ENCODE measurements around the gene DAGLB. TPM values are rescaled to one million over a fixed set of nuclear protein-coding genes. Genes with fewer than 3 reads are reported as not detected.

The DAGLB gene
- total and polyA plus RNA-seq, 2 of the 8 experiments (the other 6 are each of a cell fraction or from before 2014, with no cell fraction given) = 27.0 to 39.6 TPM

DNA sequence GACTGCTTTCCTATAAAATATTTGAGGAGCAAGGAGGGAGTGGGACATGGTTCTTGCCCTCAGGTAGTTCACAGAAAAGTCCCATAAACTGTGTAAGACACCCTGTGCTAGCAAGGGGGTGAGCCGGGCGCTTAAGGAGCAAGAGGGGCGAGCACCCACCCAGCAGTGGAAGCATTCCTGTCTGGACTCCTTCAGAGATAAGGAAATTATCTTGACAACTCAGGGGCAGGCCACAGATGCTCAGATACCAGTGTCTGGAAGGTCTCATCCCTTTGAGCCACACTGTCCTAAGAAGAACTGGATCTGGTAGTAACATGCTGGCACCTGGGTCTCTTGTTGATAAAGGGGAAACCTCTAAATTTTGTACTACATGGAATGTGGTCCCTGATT is 54.1 kb downstream of the DAGLB start (continued):
- TF ChIP-seq, protein P1, sequence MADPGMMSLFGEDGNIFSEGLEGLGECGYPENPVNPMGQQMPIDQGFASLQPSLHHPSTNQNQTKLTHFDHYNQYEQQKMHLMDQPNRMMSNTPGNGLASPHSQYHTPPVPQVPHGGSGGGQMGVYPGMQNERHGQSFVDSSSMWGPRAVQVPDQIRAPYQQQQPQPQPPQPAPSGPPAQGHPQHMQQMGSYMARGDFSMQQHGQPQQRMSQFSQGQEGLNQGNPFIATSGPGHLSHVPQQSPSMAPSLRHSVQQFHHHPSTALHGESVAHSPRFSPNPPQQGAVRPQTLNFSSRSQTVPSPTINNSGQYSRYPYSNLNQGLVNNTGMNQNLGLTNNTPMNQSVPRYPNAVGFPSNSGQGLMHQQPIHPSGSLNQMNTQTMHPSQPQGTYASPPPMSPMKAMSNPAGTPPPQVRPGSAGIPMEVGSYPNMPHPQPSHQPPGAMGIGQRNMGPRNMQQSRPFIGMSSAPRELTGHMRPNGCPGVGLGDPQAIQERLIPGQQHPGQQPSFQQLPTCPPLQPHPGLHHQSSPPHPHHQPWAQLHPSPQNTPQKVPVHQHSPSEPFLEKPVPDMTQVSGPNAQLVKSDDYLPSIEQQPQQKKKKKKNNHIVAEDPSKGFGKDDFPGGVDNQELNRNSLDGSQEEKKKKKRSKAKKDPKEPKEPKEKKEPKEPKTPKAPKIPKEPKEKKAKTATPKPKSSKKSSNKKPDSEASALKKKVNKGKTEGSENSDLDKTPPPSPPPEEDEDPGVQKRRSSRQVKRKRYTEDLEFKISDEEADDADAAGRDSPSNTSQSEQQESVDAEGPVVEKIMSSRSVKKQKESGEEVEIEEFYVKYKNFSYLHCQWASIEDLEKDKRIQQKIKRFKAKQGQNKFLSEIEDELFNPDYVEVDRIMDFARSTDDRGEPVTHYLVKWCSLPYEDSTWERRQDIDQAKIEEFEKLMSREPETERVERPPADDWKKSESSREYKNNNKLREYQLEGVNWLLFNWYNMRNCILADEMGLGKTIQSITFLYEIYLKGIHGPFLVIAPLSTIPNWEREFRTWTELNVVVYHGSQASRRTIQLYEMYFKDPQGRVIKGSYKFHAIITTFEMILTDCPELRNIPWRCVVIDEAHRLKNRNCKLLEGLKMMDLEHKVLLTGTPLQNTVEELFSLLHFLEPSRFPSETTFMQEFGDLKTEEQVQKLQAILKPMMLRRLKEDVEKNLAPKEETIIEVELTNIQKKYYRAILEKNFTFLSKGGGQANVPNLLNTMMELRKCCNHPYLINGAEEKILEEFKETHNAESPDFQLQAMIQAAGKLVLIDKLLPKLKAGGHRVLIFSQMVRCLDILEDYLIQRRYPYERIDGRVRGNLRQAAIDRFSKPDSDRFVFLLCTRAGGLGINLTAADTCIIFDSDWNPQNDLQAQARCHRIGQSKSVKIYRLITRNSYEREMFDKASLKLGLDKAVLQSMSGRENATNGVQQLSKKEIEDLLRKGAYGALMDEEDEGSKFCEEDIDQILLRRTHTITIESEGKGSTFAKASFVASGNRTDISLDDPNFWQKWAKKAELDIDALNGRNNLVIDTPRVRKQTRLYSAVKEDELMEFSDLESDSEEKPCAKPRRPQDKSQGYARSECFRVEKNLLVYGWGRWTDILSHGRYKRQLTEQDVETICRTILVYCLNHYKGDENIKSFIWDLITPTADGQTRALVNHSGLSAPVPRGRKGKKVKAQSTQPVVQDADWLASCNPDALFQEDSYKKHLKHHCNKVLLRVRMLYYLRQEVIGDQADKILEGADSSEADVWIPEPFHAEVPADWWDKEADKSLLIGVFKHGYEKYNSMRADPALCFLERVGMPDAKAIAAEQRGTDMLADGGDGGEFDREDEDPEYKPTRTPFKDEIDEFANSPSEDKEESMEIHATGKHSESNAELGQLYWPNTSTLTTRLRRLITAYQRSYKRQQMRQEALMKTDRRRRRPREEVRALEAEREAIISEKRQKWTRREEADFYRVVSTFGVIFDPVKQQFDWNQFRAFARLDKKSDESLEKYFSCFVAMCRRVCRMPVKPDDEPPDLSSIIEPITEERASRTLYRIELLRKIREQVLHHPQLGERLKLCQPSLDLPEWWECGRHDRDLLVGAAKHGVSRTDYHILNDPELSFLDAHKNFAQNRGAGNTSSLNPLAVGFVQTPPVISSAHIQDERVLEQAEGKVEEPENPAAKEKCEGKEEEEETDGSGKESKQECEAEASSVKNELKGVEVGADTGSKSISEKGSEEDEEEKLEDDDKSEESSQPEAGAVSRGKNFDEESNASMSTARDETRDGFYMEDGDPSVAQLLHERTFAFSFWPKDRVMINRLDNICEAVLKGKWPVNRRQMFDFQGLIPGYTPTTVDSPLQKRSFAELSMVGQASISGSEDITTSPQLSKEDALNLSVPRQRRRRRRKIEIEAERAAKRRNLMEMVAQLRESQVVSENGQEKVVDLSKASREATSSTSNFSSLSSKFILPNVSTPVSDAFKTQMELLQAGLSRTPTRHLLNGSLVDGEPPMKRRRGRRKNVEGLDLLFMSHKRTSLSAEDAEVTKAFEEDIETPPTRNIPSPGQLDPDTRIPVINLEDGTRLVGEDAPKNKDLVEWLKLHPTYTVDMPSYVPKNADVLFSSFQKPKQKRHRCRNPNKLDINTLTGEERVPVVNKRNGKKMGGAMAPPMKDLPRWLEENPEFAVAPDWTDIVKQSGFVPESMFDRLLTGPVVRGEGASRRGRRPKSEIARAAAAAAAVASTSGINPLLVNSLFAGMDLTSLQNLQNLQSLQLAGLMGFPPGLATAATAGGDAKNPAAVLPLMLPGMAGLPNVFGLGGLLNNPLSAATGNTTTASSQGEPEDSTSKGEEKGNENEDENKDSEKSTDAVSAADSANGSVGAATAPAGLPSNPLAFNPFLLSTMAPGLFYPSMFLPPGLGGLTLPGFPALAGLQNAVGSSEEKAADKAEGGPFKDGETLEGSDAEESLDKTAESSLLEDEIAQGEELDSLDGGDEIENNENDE (IDR thresholded peaks at IDR 0.05; ENCODE audit: insufficient replicate concordance, low read length) = no peak
- TF ChIP-seq CREB1 (IDR thresholded peaks at IDR 0.05) (no peak), ZNF274 (IDR thresholded peaks at IDR 0.05; ENCODE audit: borderline replicate concordance, extremely low read depth, low read length) (no peak), CTBP2 (IDR thresholded peaks at IDR 0.05; ENCODE audit: borderline replicate concordance, insufficient read depth, insufficient read length, low read length) (no peak), POU5F1 (IDR thresholded peaks at IDR 0.05; ENCODE audit: low read depth, low read length) (no peak), SIRT6 (IDR thresholded peaks at IDR 0.05; ENCODE audit: low read length) (no peak)
